GM18951 (cell line): ENCODE measurements around the gene WSCD1.

ENCODE experiments used
- POLR2A ChIP-seq: IDR thresholded peaks from 4 replicates; pipeline ENCODE4 v1.6.1; 2011; ENCODE audit warnings: mild to moderate bottlenecking; ENCODE audit not compliant: insufficient read length, insufficient read depth; ENCODE audit errors: extremely low read depth
- in situ Hi-C: fragments of 300-500 bp; cut with MboI; formaldehyde crosslinking; loops from one replicate; pipeline ENCODE4 v1.12.0; 2022; ENCODE audit warnings: low sequenced_read_pairs, mixed read lengths, inconsistent platforms; ENCODE audit not compliant: unreplicated experiment

WSCD1 gene

DNA sequence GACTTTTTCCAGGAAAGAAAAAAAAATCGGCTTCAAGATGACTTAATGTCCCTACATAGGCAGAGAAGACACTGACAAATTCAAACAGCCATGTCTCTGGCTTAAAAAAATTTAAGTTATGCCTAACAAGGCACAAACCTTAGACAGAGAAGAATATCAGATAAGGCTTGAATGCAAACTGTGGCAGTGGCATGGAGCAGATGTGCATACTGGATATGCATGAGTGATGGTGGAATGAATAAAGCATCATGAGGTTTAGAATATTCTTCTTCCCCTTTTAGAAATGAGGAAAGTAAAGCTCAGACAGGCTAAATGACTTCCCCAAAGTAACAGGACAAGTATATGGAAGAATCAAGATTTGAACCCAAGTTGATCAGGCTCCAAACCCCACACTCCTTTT is 23.2 kb upstream of the WSCD1 start:
- in situ Hi-C loops: no loop called here
- TF ChIP-seq POLR2A: no peak

DNA sequence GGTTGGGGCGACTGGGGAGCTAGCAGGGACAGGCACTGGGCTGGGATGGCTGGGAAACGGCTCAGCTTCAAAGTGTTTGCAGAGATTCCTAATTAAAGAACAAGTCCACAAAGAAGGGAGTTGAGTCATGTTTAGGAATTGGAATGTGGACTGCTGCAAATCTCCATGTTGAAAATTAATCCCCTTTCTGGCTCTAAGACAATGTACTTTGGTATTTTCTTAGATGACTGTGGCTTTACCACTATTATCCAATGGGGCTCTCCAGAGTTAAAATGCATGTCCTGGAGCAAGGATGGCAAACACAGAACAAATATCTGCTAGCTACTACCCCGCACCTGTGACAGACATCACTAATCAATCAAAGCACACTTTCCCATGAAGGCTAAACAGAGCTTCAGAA is 22.2 kb upstream of the WSCD1 start:
- in situ Hi-C loops: no loop called here
- no peak for TF ChIP-seq POLR2A

DNA sequence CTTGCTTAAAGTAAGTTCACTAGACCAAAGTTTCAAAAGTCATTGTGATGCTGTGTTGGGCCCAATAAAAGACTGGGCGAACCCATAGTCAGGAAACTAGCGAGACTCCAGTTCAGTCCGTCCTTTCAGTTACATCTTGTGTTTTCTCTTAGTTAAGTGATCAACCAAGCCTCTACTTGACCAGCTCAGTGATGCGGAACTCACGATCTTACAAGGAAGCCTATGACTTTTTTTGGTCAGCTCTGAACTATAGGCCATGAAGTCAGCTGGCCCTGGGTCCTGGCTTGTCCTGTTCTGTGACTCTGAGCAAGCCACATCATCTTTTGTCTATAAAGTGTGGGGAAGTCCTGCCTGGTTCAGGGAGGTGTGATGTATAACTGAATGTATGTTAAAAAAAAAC is 21.7 kb upstream of the WSCD1 start:
- no peak for TF ChIP-seq POLR2A
- in situ Hi-C loops: no loop called here

DNA sequence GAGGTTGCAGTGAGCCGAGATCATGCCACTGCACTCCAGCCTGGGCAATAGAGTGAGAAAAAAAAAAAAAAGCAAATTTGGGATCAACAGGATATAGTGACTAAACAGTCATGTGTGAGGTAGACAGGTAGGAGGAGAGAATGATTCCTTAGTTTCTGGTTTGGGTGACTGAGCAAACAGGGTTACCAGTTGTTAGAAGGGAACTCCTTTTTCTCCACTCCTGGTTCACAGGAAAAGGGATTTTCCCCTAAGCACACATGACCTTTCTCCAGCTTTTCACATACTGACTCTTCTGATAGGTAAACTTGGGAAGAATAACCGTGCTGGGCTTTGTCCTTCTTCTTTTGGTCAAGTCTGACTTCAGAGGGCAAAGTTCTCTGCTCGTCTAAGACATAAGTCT is 17.3 kb upstream of the WSCD1 start:
- TF ChIP-seq POLR2A: no peak
- in situ Hi-C loops: no loop called here

DNA sequence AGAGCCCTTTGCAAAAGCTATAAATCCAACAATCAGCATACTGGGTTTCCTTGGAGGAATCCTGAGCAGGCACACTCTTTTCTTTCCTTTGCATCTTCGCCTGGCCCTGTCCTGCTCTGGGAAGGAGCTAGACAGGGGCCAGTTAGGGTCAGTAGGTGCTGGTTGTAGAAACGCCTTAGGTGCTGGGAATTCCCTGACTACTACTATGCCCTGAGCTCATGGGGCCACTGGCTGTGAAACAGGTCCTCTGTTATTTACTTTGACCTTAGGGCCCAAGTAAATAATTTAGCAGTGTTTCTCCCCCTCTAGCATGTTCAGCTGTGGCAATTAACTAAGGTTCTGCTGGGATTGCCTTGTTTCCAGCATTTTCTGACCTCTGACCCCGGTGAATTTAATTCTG is 15.8 kb upstream of the WSCD1 start:
- TF ChIP-seq POLR2A: no peak
- in situ Hi-C loops: no loop called here

DNA sequence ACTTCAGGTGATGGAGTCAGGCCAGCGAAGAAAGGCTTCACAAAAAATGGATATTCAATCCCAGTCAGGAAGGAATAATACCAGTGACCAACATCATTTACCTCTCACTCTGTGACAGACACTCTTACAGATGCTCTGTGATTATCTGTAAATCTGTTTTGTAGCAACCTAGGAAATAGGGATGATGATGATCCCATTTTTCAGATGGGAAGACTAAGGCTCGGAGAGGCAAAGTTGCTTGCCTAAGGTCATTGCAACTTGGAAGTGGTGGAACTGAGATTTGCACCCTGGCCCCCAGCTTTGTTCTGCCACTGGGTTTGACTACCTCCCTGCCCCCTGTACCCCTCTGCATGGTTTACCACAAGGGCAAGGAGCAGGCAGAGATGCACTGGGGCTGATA is 14.1 kb upstream of the WSCD1 start:
- no peak for TF ChIP-seq POLR2A
- in situ Hi-C loops: no loop called here

DNA sequence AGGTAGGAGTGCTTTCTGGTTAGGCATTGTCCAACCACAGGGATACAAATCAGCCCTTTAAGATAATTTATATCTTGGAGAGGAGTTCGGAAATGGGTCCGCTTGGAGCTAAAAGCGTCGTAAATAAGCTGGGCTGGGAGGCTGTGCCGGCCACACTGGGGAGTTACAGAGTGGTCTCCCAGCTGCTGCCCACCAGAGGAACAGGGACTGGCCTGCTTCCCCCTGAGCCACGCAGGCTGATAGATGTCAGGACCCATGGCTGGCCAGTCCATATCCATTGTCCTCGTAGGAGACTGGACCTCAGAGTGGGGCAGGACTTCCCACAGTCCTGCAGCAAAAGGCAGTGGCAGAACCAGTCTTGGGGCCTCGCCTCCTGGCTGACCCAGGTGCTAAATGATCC is 12.6 kb upstream of the WSCD1 start:
- no peak for TF ChIP-seq POLR2A

DNA sequence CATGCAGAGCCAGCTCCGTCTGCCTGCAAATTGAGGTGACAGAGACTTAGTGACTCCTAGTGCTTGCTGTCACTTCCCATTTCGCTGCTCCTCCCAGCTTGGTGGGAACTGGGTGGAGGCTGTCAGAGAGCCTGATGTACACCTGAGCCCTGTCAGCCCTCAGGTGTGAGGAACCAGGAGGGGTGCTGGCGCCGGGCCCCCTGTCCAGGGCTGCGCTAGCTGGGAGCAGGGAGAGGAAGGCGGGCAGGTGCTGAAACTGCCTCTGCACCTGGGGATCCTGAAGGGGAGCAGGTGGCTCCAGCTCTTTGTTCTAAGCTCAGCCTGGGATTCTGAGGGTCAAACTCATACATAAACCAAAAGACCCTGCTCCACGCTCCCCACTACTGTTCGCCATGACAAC is 10.8 kb upstream of the WSCD1 start:
- no peak for TF ChIP-seq POLR2A
- in situ Hi-C loops: no loop called here

More for the DNA sequence above, 12.6 kb upstream of the WSCD1 start:
- in situ Hi-C loops: no loop called here

DNA sequence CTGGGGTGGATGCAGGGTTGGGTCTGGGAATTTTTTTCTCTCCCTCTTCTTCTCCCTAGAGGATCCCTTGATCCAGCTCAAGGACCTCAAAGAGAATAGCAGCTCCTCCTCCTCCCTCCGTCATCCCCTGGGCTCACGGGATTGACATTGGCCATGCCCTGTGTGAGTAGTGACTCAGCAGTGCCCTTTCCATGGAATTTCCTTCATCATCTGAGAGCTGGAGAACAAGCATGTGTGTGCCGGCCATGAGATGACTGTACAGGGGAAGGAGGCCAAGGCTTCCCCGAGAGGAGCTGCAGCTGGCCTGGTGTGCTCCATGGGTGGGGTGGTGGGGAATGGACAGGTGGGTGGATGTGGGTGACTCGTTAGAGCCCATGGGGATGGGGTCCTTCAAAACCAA is 8.9 kb upstream of the WSCD1 start:
- TF ChIP-seq POLR2A: no peak
- in situ Hi-C loops: no loop called here

DNA sequence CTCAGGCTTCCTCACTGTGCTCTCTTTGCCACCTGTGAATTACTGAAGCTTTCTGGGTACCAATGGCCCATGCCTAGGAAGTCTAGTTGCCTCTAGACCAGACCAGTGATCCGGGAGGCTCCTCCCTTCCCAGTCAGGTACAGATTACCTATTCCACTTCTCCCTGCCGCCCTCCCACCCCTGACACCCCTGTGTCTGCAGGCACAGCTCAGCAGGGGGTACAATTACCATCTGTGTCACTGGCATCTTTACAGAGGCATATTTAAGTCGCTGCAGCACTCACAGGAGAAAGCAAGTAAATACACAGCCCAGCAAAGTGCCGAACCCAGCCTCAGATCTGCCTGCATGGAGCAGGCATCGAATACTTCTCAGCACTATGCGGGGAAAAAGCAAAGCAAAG is 5.3 kb upstream of the WSCD1 start:
- in situ Hi-C loops: no loop called here
- TF ChIP-seq POLR2A: no peak

DNA sequence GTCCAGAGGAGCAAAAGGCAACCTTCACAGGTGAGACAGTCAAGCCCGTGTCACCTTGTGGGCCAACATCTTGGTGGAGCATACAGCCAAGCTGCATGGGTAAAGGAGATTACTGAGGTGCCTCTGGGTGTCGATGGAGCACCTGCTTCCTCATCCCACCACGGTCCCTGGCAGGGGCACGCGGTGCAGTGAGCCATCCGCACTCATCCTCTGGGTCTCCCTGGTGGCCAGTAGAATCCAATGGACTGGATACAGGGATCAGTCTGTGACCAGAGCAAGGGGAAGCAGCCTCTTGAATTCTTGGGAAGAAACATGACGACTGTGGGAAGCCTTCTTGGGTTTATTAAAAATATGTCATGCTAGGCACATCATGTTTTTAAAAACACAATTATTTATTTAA is 4.8 kb upstream of the WSCD1 start:
- TF ChIP-seq POLR2A: no peak
- in situ Hi-C loops: no loop called here

DNA sequence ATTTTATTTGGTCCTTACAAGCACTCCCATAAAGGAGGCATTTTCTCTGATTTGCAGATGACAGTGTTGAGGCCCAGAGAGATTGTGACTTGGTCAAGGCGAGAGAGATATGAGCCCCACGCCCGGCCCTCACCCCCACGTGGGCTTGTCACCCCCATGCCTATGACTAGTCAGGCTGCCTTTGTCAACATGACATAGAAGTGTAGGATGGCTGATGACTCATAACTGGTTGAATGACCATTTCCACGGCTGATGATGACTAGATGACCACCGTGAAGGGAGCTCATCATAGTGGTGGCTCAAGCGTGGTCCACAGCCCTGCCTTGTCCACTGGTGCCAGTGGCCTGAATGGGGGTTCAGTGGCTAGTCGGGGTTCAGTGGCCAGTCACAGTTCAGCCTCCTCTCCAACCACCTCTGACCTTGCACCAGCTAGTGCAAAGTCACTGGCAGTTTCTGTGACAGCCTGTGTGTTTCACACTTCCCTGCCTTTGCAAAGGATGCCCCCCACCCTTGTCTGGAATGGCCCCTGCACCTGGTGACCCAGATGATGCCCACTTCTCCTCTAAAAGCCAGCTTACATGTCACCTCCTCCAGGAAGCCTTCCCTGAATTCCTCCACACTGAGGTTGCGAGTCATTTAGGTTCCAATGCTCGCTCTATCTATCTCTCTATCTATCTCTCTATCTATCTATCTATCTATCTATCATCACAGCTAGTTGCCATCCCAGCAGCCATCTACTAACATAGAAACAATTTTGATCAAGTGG is 3.8 kb upstream of the WSCD1 start:
- in situ Hi-C loops: no loop called here
- no peak for TF ChIP-seq POLR2A

DNA sequence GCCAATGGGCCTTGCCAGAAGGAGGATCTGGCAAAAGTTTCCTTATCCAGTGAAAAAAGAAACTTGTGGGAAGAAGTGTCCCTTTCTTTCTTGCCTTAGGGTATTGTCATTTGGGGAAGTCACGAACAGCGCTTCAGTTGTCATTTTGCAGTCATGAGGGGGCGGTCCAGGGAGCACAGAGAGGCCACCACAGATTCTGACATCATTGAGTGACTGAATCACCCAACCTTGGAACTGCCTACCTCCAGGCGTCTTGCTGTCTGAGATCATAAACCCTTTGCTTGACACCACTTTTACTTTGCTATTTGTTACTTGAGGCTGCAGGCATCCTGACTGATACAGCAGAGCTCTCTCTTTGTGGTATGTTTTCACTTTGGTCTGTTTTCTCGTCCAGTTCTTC is 3.1 kb upstream of the WSCD1 start:
- TF ChIP-seq POLR2A: no peak

DNA sequence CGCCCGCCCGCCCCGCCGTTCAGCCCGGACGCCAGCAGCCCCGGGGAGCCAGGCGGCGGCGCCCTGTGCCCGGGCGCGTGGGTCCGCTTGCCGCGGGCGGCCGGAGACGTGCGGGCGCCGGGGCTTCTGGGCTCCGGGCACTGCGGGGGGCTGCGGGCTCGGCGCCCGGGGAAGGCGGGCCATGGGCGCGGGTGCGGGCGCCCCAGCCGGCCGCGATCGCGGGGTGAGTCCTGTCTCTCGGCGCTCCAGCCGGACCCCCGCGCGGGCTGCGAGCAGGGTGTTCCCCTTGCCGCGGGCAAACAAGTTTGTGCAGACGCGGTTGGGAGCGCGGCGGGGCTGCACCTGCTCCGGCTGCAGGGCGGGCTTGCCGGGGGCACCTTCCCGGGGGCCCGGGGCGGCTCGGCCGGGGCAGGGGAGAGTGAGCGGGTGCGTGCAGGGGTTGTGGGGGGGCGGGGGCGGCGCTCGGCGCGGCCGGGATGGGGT is 292 bp downstream of the WSCD1 start:
- no peak for TF ChIP-seq POLR2A
- in situ Hi-C loops: no loop called here

More for the DNA sequence above, 3.1 kb upstream of the WSCD1 start:
- in situ Hi-C loops: no loop called here
